ENCODE data around the gene GPR31.

Gene GPR31

DNA sequence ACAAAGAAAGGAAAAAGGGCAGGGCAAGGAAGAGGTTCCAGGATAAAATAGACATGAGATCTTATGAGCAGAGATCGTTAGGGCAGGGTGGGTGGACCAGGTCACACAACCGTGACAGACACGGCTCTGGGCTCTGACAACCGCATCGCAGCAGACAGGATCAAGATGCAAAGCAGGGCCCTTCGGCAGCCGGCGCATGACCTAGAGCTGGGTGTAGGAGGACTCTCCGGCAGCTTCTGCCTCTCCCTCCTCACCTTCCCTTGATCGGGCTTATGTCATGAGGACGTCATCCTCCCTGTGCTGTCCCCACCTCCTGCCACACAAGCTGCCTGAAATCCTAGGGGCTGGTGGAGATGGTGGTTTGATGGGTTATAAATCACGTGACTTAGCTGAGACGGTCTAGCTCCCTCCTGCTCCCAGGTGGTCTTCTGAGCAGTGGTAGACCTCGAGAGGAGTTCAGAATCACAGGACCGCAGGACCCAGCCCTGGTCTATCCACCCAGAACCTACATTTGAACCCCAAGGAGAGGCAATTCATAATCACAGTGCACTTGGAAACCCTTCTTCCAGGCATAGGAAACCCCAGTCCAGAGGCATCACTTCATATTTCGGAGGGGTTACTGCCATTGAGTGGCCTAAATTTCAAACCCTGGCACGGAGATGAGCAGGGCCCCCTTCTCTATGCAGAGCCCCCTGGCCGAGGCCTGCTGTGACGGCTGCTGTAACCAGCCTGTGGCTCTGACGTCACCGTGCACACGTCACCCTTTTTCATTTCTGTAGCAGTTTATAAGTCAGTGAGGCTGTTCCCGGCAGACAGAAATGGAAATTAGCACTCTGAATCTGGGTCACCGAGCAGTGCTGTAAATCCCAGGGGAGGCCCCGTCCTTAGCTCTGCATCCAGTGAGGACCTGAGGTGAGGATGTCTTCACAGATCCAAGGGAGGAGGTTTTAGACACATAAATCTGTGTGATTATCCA, 43.6 kb downstream of the GPR31 start:
- peak; percentile 80 to 90 for DNase-seq (ENCODE audit: low spot score in 2 of 2)
- ATAC-seq (ENCODE audit: low read depth), result peak; percentile 72
- peaks cover 6% of the 10 kb centered on the region for H3K36me3 Mint-ChIP-seq
- no peaks in the 10 kb centered on the region for H3K27me3 Mint-ChIP-seq
- peaks cover 2% of the 10 kb centered on the region for H3K9me3 Mint-ChIP-seq
- H3K27ac Mint-ChIP-seq, result peak overlapping the region; percentile 96
- peaks cover 64% of the 10 kb centered on the region for H3K4me1 Mint-ChIP-seq
- peak overlapping the region; percentile 91 for H3K4me3 Mint-ChIP-seq

DNA sequence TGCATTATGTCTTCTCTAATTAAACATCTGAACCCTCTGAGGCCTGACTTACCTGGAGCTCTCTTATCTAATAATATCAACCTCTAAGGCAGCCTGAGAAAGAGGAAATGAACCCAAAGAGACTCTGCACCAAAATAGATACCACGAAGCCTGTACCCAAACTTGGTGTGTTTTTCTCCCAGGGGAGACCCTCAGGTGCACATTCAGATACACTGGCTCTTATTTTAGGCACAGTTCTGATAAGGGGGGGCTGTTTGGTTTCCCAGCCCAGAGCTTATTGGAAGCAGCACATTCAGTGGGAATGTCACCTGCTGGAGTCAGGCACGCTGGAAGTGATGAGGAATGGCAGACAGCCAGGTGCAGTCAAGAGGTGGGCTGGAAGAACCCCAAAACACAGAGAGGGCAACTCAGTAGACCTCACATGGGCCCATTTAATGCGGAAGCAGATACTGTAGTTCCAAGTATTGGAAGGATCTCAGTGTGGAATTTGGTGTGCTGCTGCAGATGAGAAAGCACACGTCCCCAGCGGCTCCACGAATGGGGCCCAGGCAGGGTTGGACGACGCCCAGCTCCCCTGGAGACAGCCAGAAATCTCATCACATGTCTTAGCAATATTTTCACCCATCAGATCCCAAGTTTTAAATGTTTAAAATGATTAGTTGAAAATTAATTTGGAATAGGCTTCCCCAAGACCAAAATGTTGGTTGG, 44.6 kb downstream of the GPR31 start:
- peak overlapping the region; percentile 91 for H3K4me3 Mint-ChIP-seq
- H3K36me3 Mint-ChIP-seq, result peaks cover 4% of the 10 kb centered on the region
- DNase-seq (ENCODE audit: low spot score in 2 of 2), result peak; percentile 67 to 79
- H3K27me3 Mint-ChIP-seq, result no peaks in the 10 kb centered on the region
- peaks cover 2% of the 10 kb centered on the region for H3K9me3 Mint-ChIP-seq
- peak; percentile 55 for ATAC-seq (ENCODE audit: low read depth)
- peaks cover 60% of the 10 kb centered on the region for H3K4me1 Mint-ChIP-seq
- H3K27ac Mint-ChIP-seq, result peak overlapping the region; percentile 96

DNA sequence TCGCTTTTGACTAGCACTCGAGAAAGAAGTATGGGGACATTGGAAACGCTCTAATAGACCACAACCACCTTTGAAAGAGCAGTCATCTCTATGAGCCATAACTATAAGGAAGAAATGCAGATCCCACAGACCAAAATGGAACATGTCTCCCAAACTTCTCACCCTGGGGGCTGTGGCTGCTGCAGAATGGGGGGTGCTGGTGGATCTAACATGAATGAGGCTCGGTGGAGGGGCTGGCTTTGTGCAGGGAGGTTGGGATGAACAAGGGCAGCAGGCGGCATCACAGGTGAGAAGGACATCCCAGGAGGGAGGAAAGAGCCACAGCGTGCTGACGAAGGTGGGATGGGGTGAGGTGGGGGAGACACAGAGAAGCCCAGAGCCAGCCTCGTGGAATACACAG, 45.4 kb downstream of the GPR31 start:
- DNase-seq (ENCODE audit: low spot score in 2 of 2), result no peak

DNA sequence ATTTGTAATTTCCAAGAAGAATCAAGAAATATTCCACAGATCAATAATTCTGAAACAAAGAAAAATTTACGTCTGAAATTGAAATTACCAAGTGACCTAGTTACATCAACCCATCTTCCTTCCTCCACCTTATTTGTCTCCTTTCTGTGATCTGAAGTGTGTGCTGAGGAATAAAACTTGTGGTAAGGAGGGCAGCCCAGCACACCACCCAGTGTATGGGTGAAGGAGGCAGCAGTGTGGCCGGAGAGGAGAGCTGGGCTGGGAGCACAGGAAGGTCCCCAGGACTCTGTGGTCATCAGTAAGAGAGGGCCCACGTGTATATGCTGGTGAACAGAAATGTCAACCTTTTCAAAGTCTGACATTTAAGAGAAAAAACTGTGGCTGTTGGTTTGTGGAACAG, 46.2 kb downstream of the GPR31 start:
- no peaks in the 10 kb centered on the region for H3K36me3 Mint-ChIP-seq
- no peak for DNase-seq (ENCODE audit: low spot score in 2 of 2)
- peak overlapping the region; percentile 96 for H3K27ac Mint-ChIP-seq
- no peak for ATAC-seq (ENCODE audit: low read depth)
- peak overlapping the region; percentile 91 for H3K4me3 Mint-ChIP-seq
- peaks cover 59% of the 10 kb centered on the region for H3K4me1 Mint-ChIP-seq
- no peaks in the 10 kb centered on the region for H3K9me3 Mint-ChIP-seq
- H3K27me3 Mint-ChIP-seq, result no peaks in the 10 kb centered on the region

More for the DNA sequence above, 45.4 kb downstream of the GPR31 start:
- Mint-ChIP-seq H3K9me3 (no peaks in the 10 kb centered on the region), H3K4me1 (peaks cover 56% of the 10 kb centered on the region), H3K36me3 (no peaks in the 10 kb centered on the region), H3K4me3 (peak overlapping the region; percentile 91), H3K27ac (peak overlapping the region; percentile 96), H3K27me3 (no peaks in the 10 kb centered on the region)
- ATAC-seq (ENCODE audit: low read depth), result no peak

DNA sequence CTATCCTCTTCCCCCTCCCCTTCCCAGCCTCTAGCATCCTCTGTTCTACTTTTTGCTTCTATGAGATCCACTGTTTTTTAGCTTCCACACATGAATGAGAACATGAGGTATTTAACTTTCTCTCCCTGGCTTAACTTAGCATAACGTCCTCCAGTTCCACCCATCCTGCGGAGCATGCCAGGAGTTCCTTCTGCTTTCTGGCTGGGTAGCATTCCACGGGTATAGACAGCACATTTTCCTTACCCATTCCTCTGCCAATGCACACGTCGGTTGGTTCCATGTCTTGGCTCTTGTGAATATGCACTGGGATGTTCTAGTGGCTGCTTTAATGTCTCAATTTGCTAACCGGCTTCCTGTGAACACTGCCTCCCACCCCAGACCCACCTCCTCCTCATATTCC, 48.1 kb downstream of the GPR31 start:
- no peak overlapping the region for H3K4me3 Mint-ChIP-seq
- no peak for ATAC-seq (ENCODE audit: low read depth)

DNA sequence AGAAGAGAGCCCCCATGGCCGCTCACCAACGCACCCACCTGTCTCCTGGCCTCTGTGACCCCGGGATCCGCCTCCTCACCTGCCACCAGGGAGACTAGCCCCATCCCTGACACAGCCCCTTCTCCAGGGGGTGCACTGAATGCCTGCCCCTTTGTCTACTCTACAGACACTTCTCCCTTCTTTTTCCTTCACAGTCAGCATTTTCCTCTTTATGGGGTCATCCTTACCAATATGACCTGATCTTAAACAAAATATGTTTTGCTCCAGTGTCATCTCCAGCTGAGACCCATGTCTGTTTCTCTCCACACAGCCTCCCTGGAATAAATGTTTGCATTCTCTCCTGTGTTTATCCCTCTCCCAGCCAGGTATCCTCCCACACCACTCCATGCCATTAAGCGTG, 49.5 kb downstream of the GPR31 start:
- H3K4me3 Mint-ChIP-seq, result no peak overlapping the region
- H3K36me3 Mint-ChIP-seq, result no peaks in the 10 kb centered on the region
- DNase-seq (ENCODE audit: low spot score in 2 of 2), result no peak
- H3K9me3 Mint-ChIP-seq, result no peaks in the 10 kb centered on the region
- ATAC-seq (ENCODE audit: low read depth), result no peak
- H3K4me1 Mint-ChIP-seq, result peaks cover 61% of the 10 kb centered on the region
- no peak overlapping the region for H3K27ac Mint-ChIP-seq
- H3K27me3 Mint-ChIP-seq, result no peaks in the 10 kb centered on the region

More for the DNA sequence above, 48.1 kb downstream of the GPR31 start:
- H3K27me3 Mint-ChIP-seq, result no peaks in the 10 kb centered on the region
- no peaks in the 10 kb centered on the region for H3K9me3 Mint-ChIP-seq
- DNase-seq (ENCODE audit: low spot score in 2 of 2), result no peak
- peaks cover 59% of the 10 kb centered on the region for H3K4me1 Mint-ChIP-seq
- H3K36me3 Mint-ChIP-seq, result no peaks in the 10 kb centered on the region
- peak overlapping the region; percentile 45 for H3K27ac Mint-ChIP-seq

DNA sequence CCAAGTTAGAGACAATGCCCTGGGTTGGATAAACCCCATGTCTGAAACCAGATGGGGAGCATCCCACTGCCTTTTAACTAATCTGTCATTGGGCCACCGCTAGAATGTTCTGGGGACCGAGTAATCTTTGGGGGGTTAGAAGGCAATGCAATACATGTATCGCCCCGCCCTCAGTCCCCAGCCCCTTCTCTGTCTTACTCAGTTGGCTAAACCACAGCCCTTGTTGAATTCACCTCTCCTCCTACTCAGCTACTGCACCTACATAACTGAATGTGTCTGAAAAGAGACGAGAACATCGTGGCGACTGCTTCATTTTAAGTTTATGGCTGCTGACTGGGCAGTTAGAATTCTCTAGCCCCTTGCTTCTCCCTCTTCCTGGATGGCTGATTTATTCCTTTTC, 50.0 kb downstream of the GPR31 start:
- ATAC-seq (ENCODE audit: low read depth), result no peak

DNA sequence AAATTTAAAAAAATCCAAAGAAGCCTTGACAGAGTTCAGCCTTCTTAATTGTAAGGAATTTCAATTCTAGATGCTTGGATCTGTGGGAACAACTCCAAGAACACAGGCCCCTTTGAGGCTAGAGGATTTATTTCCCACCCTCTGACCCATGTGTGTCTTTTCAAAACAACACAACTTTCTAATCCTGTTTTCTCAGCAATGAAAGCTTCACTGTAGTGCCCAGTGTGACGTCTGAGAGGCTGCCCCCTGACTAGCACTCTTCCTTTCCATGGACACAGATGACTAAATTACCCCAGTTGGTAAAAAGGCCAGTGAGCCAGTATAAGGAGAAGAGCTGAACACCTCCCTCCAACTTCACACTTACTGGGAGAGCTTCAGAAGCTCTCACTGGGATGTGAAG, 51.4 kb downstream of the GPR31 start:
- ATAC-seq (ENCODE audit: low read depth) (no peak), DNase-seq (ENCODE audit: low spot score in 2 of 2) (peak in 1 of 2 donors; percentile 7)
- H3K27me3 Mint-ChIP-seq, result no peaks in the 10 kb centered on the region
- no peaks in the 10 kb centered on the region for H3K9me3 Mint-ChIP-seq
- H3K4me1 Mint-ChIP-seq, result peaks cover 57% of the 10 kb centered on the region
- no peaks in the 10 kb centered on the region for H3K36me3 Mint-ChIP-seq
- H3K4me3 Mint-ChIP-seq, result no peak overlapping the region
- no peak overlapping the region for H3K27ac Mint-ChIP-seq

More for the DNA sequence above, 50.0 kb downstream of the GPR31 start:
- no peaks in the 10 kb centered on the region for H3K27me3 Mint-ChIP-seq
- no peak overlapping the region for H3K4me3 Mint-ChIP-seq
- no peaks in the 10 kb centered on the region for H3K9me3 Mint-ChIP-seq
- H3K27ac Mint-ChIP-seq, result no peak overlapping the region
- DNase-seq (ENCODE audit: low spot score in 2 of 2), result no peak
- no peaks in the 10 kb centered on the region for H3K36me3 Mint-ChIP-seq
- H3K4me1 Mint-ChIP-seq, result peaks cover 62% of the 10 kb centered on the region

All from memory B cell (primary cell).